SH-SY5Y (cell line): ENCODE results near the gene GRWD1.

Experiments used
- GATA2 ChIP-seq: IDR thresholded peaks from 2 replicates; pipeline ENCODE4 v1.6.1; 2011; ENCODE audit warnings: mild to moderate bottlenecking, low read depth, low read length
- GATA3 ChIP-seq: IDR thresholded peaks from 2 replicates; pipeline ENCODE4 v1.6.1; 2011; ENCODE audit warnings: low read depth, mild to moderate bottlenecking, low read length, moderate library complexity

DNA sequence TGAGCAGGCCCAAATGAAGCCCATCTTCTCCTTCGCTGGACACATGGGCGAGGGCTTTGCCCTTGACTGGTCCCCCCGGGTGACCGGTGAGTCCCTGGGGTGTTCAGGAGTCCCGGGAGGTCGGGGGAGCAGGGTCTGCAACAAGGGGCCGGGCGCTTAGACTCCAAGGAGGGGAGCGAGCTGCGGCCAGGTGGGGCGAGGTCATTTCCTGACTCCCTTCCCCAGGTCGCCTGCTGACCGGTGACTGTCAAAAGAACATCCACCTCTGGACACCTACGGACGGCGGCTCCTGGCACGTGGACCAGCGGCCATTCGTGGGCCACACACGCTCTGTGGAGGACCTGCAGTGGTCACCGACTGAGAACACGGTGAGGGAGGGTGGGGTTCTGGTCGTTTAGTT, 4.7 kb downstream of the GRWD1 start:
- TF ChIP-seq GATA2 (no peak), GATA3 (no peak)
